GM21367 (cell line): ENCODE results near the gene LRMDA.

Experiments
- ATAC-seq: cut with Tn5 transposase; IDR thresholded peaks from one replicate; pipeline ENCODE4 v1.9.1; 2021; ENCODE audit not compliant: unreplicated experiment

LRMDA gene

DNA sequence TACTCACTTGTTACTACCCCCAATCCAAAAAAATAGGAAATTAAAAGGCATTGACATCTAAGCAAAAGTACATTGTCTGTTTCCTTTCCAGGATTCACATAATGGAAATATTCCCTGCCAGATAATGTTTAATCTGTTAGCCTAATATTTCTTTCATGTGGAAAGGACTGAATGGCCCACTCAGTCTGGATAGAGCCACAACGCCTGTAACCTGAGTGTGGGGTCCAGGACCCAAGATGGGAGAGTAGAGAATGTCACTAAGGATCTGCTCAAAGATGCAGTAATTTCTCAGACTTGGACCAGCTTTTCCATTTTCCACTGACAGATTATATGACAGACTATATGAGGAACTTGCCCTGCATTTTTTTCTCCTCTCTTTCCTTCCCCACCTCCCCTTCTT is 1117.3 kb downstream of the LRMDA start:
- ATAC-seq, result no peak

DNA sequence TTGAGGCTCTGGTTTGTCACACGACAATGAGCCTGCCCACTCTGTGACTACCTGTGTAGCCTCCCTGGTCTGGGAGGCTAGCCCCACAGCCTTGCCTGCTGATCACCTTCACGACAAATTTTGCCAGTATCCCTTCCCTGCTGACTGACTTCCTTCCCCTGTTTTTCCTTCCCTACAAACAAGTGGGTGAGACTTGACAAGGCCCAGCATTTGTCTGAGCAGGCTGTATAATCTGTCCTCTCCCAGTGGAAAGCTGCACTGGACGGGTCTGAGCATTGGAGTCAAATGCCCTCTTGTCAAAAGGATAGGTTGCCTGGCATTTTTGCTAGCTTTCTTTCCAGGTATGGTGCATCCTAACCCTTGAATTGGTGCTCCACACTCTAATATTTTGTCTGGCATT is 1117.7 kb downstream of the LRMDA start:
- no peak for ATAC-seq

DNA sequence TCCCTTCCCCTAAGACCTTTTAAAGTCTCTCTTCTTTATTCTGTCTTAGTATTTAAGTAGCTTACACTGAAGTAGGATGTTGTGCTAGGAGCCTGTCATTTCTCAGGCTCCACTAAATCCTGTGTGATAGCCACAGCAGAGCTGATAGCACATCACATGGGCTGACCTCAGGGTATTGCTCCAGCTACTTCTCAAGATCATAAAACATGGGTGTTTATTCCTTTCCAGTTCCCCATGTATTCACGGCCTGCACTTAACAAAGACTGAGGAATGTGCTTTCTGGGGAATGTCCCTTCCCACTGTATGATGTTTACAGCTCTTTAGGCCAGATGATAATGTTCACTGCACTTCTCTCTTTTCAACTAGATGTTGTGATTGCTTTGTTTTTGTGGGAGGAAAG is 1119.4 kb downstream of the LRMDA start:
- ATAC-seq, result no peak

DNA sequence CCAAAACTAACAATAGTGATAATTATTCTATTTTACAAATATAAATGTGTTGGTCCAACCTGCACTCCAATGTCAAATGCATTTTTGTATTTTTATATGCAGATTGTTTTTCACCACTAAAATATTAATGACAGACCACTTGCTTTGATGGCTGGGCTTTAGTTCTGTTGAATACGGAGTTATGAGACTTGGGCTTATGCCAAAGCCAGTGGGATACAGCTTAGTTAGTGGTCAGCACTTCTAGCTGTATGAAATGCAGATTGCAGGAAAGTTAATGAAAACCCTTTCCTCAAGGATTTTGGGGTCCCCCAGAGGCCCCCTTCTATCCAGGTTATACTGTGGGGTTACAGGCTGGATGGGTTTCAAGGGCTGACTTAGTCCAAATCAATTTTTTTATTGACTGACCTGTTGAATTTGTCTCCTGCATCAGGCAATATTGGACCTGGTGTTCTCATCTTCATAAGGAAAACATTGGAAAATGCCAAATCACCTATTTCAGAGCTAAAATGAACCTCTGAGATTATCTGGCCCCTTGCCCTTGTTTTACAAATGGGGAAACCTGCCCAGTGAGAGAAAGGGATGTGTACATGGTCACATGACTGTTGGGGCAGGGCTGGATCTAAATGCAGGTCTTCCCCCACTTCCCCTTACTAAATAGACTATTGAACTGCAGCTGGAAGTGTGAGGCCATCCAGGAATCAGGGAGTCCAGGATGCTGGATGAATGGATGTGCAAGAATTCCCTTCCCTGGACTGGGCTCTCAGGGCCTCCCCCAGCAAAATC is 1120.9 kb downstream of the LRMDA start:
- ATAC-seq, result no peak

DNA sequence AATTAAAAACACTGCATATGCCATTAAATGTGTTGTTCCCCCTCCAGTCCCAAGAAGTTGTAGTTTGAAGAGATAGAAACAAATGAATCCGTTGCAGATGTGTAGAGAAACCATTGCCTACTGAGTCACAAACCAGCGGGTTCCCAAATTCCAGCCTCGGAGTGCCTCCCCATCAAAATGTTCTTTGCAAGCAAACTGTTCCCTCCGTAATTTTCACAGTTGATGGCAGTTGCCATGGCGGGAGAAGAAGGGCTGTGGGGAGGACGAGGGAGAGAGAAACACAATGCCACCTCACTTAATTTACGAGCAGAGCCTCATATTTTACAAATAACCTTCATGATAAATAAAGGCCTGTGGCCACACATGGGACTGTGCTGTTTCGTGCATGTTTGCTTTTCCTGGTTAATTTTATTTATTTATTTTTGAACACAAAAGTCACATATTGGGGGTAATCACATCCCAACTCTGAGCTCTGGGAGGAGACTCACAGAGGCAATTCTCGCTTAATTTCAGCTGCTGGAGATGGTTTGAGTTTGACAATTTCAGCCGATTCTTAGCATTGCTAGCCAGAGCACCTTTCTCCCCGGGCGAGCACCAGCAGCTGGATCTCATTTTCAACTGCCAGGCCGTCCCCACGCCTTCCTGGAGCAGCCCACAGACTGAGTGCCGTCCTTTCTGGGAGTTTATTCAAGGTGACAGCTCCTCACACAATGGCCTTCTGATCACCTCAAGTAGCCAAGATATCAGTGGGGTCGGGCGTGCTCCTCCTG is 1122.0 kb downstream of the LRMDA start:
- ATAC-seq, result no peak

DNA sequence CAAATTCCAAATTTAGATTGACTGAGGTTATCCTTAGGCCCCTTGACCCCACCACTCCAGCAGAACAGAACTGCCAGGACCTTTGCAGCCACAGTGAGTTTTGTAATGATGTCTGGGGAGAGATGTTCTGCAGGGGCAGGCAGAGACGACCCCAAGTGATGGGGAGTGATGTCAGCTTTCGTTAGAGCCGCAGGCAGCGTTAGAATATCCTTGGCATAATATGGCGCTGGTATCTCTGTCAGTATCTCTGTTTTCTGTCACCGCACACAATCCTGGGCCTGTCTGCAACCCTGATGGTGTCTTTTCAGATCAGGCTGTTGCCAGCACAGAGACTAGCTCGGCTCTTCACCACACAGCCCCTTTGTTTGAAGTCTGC is 1122.6 kb downstream of the LRMDA start:
- ATAC-seq, result no peak

DNA sequence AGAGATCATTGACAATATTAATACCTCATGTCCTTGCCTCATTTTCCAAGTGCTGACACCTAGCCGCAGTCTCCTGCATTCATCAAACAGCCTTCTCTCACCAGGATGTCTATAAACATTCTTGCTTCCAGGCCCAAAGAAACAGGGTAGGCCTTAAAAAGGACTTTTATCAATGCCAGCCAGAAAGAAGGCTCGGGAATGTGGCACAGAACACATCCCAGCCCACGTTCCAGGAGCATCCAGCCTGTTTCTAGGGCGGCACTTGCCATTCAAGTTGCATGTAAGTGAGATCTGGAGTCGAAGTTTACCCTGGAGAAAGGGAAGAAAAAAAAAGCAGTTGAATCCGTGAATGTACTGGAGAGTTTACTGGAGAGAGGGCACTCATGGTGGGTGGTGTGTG is 1123.1 kb downstream of the LRMDA start:
- no peak for ATAC-seq

DNA sequence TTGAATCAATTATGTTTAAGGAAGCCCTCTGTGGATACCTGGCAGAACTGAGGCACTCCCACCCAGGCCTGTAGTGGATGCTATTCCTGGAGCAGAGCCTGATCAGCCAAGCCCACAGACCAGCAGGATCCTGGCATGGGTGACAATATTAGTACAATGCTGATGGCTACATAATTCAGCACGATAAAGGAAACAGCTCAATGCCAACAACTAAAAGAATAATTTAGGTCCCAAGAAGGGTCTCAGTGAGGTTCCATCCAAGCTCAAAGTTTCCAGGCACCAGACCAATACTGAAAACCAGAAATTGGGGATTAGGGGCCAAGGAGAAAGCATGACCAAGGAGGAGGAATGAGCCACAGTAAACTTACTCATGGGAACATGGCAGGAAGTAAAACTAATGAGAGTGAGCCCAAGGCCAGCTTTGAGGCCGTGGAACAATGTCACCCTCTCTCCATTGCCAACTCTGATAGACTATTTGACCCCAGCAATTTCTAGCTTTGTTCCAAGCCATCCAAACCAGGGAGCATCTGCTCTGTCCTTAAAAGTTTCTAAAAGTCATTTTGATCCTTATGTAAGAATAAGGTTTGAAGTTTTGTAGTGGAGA is 1123.7 kb downstream of the LRMDA start:
- no peak for ATAC-seq

DNA sequence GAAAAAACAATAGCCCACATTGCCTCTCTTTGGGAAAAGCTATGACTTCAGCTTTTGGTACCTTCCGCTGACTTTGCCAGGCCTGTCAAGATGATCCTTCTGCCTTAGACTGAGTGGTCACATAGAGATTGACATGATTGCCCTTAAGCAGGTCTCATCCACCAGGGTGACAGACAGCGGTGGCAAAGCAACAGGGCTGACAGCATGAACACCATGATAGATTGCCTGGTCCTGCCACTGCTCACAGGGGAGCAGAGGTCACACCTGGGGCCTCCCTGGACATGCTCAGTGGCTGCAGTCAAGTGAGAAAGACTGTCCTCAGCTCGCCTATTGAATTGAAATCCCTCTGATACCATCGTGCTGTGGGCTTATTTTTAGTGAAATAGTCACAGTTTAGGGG is 1125.9 kb downstream of the LRMDA start:
- no peak for ATAC-seq

DNA sequence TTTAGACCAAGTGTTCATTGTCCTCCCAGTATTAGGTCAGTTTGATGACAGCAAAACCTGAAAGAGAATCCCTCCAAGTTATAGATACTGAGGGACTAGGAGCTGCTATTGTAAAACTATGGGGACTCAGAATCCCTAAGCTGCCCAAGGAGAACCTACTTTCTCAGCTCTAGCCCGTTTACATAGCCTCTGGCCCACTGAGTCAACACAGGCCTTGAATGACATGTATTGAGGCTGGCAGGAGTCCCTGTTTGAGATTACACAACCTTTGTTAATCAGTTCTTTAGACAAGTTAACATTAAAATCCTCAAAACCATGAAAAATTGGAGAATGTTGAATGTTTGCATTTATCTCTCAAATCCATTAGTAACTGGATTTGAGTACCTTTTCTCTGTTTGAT is 1127.2 kb downstream of the LRMDA start:
- no peak for ATAC-seq

DNA sequence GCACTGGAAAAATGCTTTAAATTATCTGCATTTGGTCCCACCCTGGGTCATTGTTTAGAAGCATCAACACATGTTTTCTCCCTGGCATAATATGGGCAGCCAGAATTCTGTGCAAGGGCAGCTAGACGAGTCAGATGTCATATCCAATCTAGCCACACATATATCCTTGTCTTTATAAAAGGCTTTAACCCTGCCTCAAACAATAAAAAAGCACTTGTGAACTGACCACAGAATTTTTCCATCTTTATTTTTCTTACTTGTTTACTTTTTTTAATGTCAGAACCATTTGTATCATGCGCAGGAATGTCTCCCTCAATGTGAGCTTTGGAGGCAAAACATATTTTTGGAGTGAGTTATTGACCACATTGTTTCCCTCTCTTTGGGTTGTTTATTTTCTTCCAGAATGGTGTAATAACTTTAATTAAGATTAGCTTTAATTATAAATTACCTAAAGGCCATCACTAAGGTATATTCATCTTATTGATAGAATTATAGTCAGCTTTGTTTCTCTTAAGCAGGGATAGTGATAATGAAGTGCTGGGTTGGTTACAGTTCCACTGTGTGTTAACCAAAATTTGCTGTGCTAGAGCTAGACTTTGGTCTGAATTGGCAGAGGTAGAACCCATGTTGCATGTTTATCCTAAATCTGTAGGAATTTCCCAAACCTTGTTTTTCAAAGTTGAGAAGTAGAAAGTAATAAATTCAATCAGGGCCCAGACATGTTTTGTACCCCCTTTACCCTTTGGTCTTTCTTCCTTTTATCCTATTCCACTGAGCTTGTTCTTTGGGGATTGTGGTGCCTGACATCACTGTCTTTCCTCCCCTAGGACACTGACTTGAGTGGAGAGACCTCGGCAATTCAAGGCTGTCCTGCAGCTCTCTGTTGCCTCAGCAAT is 1127.8 kb downstream of the LRMDA start:
- no peak for ATAC-seq

DNA sequence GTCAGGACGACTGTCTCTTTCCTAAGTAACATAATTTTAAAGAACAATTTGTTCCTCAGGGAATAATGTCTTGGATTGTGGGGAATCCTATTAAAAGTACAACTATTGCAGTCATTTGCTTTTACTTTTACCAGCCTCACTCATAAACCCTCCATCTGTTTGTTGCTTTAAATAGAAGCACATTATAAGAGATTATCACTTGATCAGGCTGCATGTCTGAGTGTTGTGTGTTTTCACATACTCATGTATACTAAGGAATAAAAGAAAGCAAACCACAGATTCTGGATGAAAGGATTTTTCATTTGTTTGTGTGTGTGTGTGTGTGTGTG is 1128.4 kb downstream of the LRMDA start:
- no peak for ATAC-seq

DNA sequence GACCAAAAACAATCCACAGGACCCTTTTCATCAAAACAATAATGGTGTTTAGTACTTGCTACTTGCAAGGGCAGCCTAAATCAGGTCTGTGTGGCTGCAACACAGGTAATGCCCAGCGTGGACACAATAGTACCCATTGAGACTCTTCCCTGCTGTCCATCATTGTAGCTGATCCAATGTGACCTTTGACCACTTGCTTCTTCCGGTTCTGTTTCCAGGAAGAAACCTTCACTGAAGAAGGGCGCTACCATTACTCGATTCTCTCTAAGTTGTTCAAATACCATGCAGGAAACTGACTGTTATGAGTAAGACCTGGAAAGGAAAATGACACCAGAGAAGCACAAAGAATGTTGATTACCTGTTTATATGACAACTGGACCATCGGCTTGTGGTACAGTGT is 1128.9 kb downstream of the LRMDA start:
- no peak for ATAC-seq

DNA sequence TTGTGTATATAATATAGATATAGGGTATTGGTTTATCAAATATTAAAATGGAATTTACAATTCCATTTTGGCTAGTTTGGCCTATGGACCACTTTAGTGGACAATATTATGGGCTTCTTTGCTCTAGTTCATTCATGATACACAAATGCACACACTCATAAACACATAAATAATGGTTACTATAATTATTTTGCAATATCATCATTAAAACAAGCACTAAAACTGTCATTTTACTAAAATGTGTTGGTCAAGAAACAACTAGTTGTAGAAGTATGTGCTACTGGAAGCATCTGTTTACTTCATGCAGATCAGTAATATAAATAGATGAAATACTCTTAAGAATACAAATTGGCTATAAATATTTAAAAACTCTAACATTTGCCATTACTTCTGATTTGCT is 1131.9 kb downstream of the LRMDA start:
- no peak for ATAC-seq

DNA sequence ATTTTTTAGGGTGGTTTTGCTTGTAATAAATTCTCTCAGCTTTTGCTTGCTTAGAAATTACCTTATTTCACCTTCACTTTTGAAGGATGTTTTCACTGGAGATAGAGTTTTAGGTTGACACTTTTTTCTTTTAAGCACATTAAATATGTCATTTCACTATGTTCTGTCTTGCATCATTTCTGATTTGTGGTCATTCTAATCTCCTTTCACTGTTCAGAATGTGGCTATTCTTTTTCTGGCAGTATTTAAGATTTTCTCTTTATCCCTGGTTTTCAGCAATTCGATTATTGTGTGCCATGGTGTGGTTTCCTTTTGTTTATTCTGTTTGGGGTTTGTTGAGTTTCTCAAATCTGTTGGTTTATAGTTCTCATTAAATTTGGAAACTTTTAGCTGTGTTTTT is 1140.6 kb downstream of the LRMDA start:
- no peak for ATAC-seq

DNA sequence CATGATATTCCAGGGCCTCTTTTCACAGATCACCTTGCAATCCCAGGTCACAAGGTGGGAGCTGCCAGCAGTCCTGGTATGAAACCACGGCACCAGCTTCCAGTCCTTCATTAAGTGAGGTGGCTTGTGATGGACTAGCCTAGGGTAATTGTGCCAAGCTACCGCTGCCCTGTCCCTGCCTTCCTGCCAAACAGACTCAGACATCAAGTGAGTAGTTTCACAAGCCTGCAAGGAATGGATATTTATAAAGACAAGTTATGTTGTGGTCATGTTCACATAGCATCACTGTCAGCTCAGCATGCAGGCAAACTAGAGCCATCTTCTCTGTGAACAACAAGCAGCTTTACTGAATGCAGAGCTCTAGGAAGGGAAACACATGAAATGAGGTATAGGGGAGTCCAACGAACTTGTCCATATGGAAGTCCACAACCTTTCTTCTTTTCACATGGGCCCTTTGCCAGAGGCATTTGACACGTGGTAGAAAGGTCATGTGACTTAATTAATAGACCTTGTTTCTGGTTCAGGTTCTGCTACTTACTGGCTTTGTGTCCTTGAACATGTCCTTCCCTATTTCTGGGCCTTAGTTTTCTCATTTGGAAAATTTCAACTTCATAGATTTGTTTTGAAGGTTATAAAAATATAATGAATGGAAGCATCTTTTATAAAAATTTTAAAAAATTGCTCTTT is 1145.0 kb downstream of the LRMDA start:
- ATAC-seq, result no peak

DNA sequence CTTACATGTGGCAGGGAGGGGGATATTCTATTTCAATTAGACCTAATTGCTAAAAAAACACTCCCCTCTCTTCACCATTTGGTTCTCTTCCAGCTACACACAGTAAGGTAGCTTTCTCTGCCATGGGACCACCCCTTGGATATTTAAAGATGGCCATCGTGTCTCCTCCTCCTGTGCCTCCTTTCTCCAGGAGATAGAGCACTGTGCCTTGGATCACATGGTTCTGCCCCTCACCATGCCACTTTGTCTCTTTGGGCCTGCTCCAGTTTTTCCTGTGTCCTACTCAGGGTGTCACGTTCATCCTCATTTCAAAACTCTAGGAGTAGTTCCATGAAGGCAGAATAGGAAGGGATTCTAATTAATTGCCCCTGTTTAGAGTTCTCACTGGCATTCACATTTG is 1146.0 kb downstream of the LRMDA start:
- no peak for ATAC-seq

DNA sequence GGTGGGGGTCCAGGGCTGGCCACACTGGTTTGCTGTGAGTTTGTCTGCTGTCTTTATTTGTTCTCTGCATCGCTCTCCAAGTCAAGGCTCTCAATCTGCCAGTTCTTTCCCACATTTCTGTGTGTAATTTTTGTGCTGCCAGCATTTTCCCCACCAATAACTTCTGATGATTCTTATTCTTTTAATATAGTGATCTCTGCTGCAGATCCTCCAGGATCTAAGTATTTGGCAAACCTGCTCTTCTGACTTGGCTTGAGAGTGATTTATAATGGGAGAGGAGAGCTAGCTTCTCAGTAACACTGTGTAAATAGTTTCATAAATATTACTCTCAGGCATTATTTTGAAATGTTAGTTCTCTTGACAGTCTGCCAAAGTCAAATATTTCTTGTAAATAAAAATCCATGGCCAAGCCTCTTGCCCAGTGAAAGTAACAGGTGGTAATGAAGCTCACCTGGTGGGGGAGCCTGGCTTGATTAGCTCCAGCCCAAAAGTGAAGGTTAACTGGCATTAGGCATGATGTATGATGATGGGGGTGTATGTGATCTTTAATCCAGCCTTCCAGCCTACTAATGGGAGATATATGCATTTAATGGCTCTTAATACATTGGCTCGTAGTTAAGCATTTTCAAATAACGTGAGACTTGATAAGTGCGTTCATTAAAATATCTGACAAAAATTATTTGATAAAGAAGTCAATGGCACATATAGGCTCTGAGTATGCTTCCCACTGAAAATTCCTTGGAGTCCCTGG is 1150.3 kb downstream of the LRMDA start:
- ATAC-seq, result no peak

DNA sequence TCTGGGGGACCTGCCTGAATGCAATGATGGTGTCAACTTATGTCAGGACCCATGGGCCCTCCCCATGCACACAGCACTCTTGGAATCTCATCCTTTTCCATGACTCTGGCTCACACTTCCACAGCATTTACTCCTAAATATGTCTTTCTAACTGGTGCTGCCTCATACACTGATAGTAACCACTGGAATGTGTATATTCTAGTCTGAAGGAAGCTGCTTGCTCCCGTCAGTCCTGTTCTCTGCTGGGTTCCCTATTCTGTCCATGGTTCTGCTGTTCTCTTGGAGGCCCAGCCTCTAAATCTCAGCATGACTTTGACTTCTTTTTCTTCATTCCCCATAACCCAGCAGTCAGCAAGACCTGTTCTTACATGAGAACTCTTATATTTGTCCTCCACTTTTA is 1151.1 kb downstream of the LRMDA start:
- no peak for ATAC-seq

DNA sequence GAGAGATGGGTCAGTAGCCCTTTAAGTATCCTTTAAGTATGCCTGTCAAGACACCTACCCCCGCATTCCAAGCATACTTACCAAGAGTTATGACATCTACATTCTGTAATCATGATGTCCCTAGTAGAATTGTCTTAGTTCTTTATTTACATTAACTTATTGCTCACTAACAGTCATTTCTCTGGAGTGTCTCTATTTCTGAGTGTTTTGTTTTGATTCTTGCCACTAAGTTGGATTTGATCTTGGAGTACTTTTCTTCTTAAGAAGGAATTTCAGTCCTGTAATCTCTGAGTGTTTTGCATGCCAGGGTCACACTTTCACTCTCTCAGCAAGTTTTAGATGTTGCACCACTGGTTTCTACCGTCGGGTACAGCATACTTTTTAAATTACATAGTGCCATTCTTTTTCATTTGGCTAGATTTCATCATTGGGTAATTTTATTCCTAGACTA is 1152.3 kb downstream of the LRMDA start:
- no peak for ATAC-seq
